ENCODE results near the gene MOB3A. TPM values are rescaled to one million over a fixed set of nuclear protein-coding genes. Genes with fewer than 3 reads are reported as not detected.
"Not testable (repeated sequence)": the region's sequence is repeated elsewhere in the genome, so short reads cannot be mapped to it uniquely, and the experiment has no call there.

Gene MOB3A
- total and polyA plus RNA-seq, 4 donors, result 3.4 to 8.7 (median 6.5) TPM

DNA sequence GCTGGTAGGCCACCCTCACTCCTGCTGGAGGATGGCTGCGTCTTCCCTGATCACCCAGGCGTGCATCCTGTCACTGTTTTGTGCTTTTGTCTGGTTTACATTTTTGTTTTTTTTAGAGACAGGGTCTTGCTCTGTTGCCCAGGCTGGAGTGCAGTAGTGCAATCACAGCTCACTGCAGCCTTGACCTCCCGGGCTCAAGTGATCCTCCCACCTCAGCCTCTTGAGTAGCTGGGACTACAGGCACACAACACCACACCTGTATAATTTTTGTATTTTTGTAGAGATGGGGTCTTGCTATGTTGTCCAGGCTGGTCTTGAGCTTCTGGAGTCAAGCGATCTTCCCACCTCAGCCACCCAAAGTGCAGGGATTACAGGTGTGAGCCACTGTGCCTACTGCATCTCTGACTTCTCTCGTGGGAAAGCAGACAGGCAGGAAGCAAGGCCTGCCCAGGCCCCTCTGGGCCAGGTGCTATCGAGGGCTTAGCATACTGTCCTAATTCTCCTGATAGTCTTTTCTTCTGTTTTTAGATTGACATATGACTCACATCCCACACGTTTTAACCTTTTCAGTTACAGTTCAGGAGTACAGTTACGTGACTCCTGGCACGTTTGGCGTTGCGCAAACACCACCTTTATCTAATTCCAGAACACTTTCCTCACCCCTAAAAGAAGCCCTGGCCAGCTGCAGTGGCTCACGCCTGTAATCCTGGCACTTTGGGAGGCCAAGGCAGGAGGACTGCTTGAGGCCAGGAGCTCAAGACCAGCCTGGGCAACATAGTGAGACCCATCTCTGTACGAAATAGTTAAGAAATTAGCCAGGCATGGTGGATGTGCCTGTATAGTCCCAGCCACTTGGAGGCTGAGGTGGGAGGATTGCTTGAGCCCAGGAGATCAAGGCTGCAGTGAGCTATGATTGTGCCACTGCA, 9.2 kb downstream of the MOB3A start:
- peaks cover 0 to 14% (median 6%) of the 10 kb centered on the region in 4 donors for H3K4me1 ChIP-seq (ENCODE audit: control insufficient read depth in 4 of 4, insufficient read depth in 4 of 4, low read length in 3 of 4)
- H3K36me3 ChIP-seq (ENCODE audit: control insufficient read depth in 4 of 4, insufficient read depth in 3 of 4, low read depth in 1 of 4, low read length in 3 of 4); H3K4me3 ChIP-seq (ENCODE audit: low read depth in 1 of 3, low read length in 3 of 3); H3K9ac ChIP-seq (ENCODE audit: low read depth in 1 of 2, low read length in 2 of 2); DNase-seq (ENCODE audit: low spot score); H3K27me3 ChIP-seq (ENCODE audit: control insufficient read depth in 4 of 4, insufficient read depth in 4 of 4, low read length in 3 of 4); H3K9me3 ChIP-seq (ENCODE audit: control insufficient read depth in 4 of 4, low read length in 3 of 4): not testable (repeated sequence)
- H3K27ac ChIP-seq (ENCODE audit: low read depth in 1 of 2, low read length in 2 of 2), result peak overlapping the region; percentile 69 to 81
- TF ChIP-seq HNF4A (conservative IDR thresholded peaks at IDR 0.05) (peak; percentile 61 to 67), RXRA (IDR thresholded peaks at IDR 0.05) (peak in 1 of 2 donors; percentile 61), JUND (IDR thresholded peaks at IDR 0.05) (peak in 1 of 2 donors; percentile 81)
- 60% methylated on average over 13 of the region's 13 CpGs for WGBS

DNA sequence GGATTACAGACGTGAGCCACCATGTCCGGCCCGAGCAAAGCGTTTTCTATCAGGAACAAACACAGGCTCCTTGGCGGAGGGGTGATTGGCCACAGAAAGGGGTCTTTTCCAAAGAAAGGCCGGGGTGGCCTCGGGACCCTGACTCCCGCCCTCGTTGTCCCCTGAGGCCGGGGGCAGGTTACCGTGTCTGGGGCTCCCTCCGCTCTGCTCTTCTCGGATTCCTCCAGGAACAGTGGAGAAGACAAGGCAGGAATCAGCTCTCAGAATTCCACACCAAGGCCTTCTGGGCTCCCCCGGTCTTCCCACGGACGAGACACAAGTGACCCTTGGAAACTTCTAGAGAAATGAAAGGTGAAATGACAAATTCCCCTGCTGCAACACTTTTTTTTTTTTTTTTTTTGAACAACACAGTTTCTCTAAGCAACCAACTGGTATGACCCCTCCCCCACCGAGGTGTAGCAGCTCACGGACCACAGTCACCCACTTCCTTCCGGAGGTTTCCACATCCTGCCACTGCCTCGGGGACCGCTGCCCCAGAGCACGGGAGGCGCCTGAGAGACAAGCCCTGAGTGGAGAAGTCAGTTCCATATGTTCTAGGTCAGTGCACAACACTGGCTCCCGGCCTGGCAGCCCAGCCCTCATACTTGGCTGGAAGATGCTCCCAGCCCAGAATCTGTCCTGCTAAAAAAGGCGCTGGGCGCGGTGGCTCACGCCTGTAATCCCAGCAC, 11.0 kb downstream of the MOB3A start:
- TF ChIP-seq RXRA (IDR thresholded peaks at IDR 0.05), result no peak
- TF ChIP-seq GABPA (IDR thresholded peaks at IDR 0.05 in 1 of 2, conservative IDR thresholded peaks at IDR 0.05 in 1 of 2), result peak; percentile 37 to 38
- no peak for DNase-seq (ENCODE audit: low spot score)
- peak overlapping the region in 1 of 3 donors; percentile 6 for H3K4me3 ChIP-seq (ENCODE audit: low read depth in 1 of 3, low read length in 3 of 3)
- no peak overlapping the region for H3K9ac ChIP-seq (ENCODE audit: low read depth in 1 of 2, low read length in 2 of 2)
- WGBS, result 79% methylated on average over 28 of the region's 28 CpGs
- peaks cover 0 to 13% (median 6%) of the 10 kb centered on the region in 4 donors for H3K4me1 ChIP-seq (ENCODE audit: control insufficient read depth in 4 of 4, insufficient read depth in 4 of 4, low read length in 3 of 4)
- no peaks in the 10 kb centered on the region for H3K27me3 ChIP-seq (ENCODE audit: control insufficient read depth in 4 of 4, insufficient read depth in 4 of 4, low read length in 3 of 4)
- H3K36me3 ChIP-seq (ENCODE audit: control insufficient read depth in 4 of 4, insufficient read depth in 3 of 4, low read depth in 1 of 4, low read length in 3 of 4), result peaks cover 0 to 2% (median under 1%) of the 10 kb centered on the region in 4 donors
- no peaks in the 10 kb centered on the region for H3K9me3 ChIP-seq (ENCODE audit: control insufficient read depth in 4 of 4, low read length in 3 of 4)
- peak overlapping the region; percentile 59 to 85 for H3K27ac ChIP-seq (ENCODE audit: low read depth in 1 of 2, low read length in 2 of 2)

DNA sequence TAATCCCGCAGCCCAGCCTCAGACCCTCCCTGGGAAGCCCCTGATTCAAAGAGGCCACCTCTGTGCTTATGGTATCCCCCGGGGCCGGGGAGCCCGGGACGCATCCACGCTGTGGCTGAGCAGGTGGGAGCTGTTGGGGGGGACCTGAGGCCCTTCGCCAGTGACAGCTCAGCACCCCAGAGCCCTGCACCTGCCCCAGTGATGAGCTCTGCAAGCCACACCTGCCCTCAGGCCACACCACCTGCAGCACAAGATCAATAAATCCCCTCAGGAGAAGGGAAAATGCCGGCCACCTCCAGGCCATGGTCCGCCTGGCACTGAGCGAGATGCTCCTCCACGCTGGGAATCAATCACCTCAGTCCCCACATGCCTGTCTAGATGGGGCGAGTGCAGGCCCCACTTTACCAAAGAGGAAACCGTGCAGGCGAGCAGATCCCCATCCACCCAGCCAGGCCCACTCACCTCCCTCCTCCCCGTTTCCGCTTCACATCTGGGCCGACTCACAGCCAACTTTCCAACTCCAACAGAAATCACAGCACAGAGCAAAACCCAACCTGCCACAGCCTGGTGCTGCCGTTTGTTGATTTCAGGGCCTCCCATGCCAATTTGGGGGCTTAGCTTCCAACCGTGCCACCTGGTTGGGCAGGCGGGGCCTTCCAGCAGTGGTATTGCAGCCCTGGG, 12.8 kb downstream of the MOB3A start:
- H3K9ac ChIP-seq (ENCODE audit: low read depth in 1 of 2, low read length in 2 of 2), result no peak overlapping the region
- peak overlapping the region; percentile 37 to 64 for H3K27ac ChIP-seq (ENCODE audit: low read depth in 1 of 2, low read length in 2 of 2)
- H3K36me3 ChIP-seq (ENCODE audit: control insufficient read depth in 4 of 4, insufficient read depth in 3 of 4, low read depth in 1 of 4, low read length in 3 of 4), result peaks cover 0 to 17% (median 8%) of the 10 kb centered on the region in 4 donors
- no peak for DNase-seq (ENCODE audit: low spot score)
- H3K4me1 ChIP-seq (ENCODE audit: control insufficient read depth in 4 of 4, insufficient read depth in 4 of 4, low read length in 3 of 4), result peaks cover 0 to 10% (median 4%) of the 10 kb centered on the region in 4 donors
- no peaks in the 10 kb centered on the region for H3K27me3 ChIP-seq (ENCODE audit: control insufficient read depth in 4 of 4, insufficient read depth in 4 of 4, low read length in 3 of 4)
- TF ChIP-seq SP1 (IDR thresholded peaks at IDR 0.05) (no peak), FOXA1 (IDR thresholded peaks at IDR 0.05) (no peak), JUND (IDR thresholded peaks at IDR 0.05) (no peak), FOXA2 (IDR thresholded peaks at IDR 0.05) (no peak), RXRA (IDR thresholded peaks at IDR 0.05) (no peak), NR2F2 (IDR thresholded peaks at IDR 0.05) (no peak), TAF1 (conservative IDR thresholded peaks at IDR 0.05) (no peak), YY1 (IDR thresholded peaks at IDR 0.05) (no peak), HNF4A (conservative IDR thresholded peaks at IDR 0.05) (no peak)
- TF ChIP-seq, protein P1, sequence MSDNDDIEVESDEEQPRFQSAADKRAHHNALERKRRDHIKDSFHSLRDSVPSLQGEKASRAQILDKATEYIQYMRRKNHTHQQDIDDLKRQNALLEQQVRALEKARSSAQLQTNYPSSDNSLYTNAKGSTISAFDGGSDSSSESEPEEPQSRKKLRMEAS (IDR thresholded peaks at IDR 0.05), result no peak
- TF ChIP-seq, protein P2, sequence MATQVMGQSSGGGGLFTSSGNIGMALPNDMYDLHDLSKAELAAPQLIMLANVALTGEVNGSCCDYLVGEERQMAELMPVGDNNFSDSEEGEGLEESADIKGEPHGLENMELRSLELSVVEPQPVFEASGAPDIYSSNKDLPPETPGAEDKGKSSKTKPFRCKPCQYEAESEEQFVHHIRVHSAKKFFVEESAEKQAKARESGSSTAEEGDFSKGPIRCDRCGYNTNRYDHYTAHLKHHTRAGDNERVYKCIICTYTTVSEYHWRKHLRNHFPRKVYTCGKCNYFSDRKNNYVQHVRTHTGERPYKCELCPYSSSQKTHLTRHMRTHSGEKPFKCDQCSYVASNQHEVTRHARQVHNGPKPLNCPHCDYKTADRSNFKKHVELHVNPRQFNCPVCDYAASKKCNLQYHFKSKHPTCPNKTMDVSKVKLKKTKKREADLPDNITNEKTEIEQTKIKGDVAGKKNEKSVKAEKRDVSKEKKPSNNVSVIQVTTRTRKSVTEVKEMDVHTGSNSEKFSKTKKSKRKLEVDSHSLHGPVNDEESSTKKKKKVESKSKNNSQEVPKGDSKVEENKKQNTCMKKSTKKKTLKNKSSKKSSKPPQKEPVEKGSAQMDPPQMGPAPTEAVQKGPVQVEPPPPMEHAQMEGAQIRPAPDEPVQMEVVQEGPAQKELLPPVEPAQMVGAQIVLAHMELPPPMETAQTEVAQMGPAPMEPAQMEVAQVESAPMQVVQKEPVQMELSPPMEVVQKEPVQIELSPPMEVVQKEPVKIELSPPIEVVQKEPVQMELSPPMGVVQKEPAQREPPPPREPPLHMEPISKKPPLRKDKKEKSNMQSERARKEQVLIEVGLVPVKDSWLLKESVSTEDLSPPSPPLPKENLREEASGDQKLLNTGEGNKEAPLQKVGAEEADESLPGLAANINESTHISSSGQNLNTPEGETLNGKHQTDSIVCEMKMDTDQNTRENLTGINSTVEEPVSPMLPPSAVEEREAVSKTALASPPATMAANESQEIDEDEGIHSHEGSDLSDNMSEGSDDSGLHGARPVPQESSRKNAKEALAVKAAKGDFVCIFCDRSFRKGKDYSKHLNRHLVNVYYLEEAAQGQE (IDR thresholded peaks at IDR 0.05), result no peak
- TF ChIP-seq, protein P3, sequence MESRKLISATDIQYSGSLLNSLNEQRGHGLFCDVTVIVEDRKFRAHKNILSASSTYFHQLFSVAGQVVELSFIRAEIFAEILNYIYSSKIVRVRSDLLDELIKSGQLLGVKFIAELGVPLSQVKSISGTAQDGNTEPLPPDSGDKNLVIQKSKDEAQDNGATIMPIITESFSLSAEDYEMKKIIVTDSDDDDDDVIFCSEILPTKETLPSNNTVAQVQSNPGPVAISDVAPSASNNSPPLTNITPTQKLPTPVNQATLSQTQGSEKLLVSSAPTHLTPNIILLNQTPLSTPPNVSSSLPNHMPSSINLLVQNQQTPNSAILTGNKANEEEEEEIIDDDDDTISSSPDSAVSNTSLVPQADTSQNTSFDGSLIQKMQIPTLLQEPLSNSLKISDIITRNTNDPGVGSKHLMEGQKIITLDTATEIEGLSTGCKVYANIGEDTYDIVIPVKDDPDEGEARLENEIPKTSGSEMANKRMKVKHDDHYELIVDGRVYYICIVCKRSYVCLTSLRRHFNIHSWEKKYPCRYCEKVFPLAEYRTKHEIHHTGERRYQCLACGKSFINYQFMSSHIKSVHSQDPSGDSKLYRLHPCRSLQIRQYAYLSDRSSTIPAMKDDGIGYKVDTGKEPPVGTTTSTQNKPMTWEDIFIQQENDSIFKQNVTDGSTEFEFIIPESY (IDR thresholded peaks at IDR 0.05), result no peak
- TF ChIP-seq, protein P4, sequence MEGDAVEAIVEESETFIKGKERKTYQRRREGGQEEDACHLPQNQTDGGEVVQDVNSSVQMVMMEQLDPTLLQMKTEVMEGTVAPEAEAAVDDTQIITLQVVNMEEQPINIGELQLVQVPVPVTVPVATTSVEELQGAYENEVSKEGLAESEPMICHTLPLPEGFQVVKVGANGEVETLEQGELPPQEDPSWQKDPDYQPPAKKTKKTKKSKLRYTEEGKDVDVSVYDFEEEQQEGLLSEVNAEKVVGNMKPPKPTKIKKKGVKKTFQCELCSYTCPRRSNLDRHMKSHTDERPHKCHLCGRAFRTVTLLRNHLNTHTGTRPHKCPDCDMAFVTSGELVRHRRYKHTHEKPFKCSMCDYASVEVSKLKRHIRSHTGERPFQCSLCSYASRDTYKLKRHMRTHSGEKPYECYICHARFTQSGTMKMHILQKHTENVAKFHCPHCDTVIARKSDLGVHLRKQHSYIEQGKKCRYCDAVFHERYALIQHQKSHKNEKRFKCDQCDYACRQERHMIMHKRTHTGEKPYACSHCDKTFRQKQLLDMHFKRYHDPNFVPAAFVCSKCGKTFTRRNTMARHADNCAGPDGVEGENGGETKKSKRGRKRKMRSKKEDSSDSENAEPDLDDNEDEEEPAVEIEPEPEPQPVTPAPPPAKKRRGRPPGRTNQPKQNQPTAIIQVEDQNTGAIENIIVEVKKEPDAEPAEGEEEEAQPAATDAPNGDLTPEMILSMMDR (IDR thresholded peaks at IDR 0.05; ENCODE audit: low read depth, low read length, missing input control), result no peak
- TF ChIP-seq, protein P5, sequence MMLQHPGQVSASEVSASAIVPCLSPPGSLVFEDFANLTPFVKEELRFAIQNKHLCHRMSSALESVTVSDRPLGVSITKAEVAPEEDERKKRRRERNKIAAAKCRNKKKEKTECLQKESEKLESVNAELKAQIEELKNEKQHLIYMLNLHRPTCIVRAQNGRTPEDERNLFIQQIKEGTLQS (IDR thresholded peaks at IDR 0.05), result no peak
- 79% methylated on average over 20 of the region's 20 CpGs for WGBS
- H3K9me3 ChIP-seq (ENCODE audit: control insufficient read depth in 4 of 4, low read length in 3 of 4), result no peaks in the 10 kb centered on the region
- peak overlapping the region in 2 of 3 donors; percentile 2 to 27 for H3K4me3 ChIP-seq (ENCODE audit: low read depth in 1 of 3, low read length in 3 of 3)
